HS-5 (cell line): ENCODE data around the gene CAB39.

ENCODE experiments used
- DNase-seq: peaks from one replicate; pipeline ENCODE4 v3.0.0-alpha.2; 2012; ENCODE audit warnings: low read depth

The CAB39 gene

DNA sequence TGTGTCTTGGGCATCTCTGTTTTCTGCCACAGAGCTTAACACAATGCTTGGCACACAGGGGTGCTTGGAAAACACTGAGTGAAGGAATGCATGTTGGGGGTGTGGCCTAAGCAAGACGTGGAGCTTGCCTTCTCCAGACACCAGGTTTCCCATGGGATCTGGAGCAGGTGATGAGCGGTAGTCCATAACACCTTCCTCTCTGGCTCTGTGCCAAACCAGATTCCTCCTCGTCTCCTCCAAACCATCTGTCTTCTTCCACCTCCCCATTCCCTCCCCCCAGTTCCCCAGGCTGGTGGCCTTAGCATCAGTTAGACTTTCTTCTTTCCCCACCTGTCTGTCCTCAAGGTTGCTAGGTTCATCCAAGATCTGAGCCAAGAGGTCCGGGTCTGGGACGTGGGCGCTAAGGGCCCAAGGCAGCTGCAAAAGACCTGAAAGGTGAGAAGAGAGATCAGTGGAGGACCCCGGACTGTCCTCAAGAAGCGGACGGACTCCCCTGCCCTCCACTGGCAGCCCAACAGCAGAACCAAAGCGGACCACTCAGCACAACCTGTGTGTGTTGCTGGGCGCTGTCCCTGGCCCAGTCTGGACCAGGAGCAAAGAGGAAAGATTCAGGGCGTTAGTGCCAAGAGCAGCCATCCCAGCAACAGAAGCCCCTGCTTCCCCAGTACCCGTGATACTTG is 150.9 kb downstream of the CAB39 start:
- DNase-seq, result no peak

DNA sequence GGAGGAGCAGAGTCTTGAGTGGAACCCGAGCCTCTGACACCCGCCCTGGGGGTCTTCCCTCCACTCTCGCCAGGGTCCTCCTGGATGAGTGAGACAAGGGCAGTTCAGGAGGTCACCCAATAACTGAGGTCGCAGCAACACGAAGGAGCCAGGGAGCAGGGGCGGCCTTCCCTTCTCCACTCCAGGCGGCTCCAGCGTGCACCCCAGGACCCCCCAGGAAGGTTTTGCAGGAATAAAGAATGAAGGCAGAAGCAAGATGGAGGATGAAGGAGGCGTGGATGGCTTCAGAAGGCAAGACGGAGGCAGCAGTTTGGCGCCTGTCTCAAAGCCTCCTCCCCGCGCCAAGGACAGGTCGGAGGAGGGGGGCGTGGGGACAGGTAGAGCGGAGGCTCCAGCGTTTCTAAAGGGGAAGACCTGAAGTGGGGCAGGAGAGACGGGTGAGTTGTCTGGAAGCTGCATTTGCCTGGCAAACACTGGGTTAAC is 151.5 kb downstream of the CAB39 start:
- no peak for DNase-seq

DNA sequence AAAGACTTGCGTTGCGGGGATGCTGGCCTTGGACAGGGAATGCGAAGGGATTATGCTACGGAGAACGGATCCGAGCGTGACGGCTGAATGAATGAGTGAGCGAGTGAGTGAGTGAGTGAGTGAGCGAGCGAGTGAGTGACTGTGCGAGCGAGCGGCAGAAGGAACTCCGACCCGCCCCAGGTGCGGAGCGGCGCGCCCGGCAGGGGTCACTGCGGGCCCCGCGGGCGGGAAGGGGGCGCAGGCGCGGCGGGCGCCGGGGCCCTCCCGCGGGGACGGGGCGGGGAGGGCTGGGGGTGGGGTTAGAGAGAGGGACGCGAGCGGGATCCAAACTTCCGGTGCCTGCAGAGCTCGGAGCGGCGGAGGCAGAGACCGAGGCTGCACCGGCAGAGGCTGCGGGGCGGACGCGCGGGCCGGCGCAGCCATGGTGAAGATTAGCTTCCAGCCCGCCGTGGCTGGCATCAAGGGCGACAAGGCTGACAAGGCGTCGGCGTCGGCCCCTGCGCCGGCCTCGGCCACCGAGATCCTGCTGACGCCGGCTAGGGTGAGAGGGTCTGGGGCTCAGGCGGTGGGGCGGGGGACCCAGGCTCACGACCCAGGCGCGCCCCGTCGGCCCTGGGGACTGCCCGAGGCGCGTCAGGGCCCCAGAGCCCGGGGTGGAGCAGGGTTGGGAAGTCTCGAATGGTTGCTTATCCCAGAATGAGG is 152.1 kb downstream of the CAB39 start, which contains the start of gene ITM2C:
Gene ITM2C (plus strand): TSS at position 338 of the 702 bp plus-strand sequence. CDS start 84 bp downstream, at position 422.
- peak; percentile 14 for DNase-seq

DNA sequence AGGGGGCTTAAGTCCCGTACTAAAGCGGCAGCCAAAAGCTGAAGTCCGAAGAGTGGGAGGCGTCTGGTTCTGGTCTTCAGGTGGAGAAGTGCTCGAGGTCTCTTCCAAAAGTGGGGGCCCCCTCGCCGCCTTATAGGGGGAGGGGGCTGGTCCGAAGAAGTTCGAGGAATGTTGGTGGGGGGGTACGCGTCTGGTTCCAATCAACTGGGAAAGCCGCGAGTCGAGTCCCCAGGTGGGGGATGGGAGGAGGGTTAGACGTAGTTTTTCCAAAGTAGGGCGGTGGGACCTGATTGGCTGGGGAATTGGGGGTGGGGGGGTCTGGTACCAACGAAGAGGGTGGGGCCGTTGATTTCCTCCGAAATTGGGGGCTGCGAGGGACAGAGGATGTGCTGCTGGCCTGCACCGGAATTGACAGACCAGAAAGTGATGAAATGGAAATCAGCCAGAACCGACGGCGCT is 152.7 kb downstream of the CAB39 start:
- no peak for DNase-seq

DNA sequence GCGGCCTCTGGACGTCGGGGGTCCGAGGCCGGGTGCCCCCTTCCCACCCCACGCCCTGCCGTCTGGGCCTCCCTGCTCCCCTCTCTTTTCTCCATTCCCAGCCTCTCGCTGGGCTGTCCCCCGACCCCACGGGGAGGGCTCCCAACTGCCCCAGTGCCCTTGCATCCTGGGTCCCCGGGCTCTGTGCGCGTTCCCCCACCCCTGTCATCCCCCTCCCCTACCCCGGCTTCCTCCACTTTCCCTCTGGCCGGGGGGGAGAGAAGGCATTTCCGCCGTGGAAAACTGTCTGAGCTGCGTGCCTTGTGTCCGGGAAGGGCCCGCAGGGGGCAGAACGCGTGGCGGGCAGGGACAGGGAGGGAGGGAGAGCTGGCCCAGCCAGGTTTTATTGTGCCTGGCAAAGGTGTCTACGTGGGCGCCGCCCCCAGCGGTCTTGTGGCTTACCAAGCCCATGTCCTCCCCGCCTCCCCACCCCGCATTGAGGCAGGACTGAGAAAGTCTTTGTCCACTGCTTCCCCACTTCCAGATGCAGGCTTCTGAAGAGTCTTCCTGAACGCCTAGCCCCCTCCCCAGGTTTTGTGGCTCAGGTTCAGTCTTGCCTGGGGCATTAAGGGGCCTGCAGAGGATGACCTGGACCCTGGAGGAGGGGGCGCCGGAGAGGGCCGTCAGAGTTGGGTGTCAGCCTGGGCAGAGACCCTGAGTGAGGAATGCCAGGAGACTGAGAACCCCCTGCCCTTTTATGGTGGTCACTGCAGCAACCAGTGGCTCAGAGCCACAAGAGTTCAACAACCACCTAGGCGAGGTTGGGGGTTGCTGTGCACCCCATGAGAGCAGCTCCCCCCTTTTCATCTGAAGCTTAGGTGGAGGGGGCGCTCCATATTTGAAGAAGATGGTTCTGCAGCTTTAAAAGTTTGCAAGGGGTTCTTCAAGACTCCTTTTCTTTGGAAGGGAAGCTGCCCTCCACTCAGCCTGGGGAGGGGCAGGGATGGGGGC is 153.4 kb downstream of the CAB39 start:
- no peak for DNase-seq

DNA sequence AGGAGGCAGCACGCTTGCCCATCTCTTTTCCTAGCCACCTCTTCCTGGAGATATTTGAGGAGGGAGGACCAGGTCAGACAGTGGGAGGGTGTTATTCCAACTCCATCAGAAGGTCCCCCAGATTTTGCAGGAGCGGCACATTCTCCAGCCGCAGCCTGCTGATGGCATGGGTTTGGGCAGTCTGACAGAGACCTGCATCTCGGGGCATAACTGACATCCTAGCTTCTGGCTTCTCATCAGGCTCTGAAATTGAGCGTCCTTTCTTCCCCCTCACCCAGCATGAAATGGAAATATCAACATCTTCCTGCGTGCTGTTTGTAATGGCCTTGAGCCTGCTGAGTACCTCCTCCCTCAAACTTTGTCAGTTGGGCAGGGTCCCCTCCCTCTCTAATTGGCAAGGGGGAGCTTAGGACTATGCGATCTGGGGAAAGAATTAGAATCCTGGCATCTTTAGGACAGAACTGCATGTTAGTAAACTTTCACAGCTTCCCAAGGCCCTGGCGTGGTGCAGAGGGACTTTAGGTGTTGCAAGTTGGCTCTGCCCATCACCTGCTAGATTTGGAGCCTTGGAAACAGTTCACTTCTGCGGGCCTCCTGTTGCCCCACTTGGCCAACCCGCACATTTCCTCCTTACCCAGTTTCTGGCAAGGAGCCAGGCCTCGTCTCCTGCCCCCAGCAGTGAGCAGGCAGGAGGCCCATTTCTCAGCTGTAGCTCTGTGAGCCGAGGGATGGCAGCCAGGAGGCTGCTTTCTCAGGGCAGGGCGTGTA is 154.3 kb downstream of the CAB39 start:
- DNase-seq, result no peak

DNA sequence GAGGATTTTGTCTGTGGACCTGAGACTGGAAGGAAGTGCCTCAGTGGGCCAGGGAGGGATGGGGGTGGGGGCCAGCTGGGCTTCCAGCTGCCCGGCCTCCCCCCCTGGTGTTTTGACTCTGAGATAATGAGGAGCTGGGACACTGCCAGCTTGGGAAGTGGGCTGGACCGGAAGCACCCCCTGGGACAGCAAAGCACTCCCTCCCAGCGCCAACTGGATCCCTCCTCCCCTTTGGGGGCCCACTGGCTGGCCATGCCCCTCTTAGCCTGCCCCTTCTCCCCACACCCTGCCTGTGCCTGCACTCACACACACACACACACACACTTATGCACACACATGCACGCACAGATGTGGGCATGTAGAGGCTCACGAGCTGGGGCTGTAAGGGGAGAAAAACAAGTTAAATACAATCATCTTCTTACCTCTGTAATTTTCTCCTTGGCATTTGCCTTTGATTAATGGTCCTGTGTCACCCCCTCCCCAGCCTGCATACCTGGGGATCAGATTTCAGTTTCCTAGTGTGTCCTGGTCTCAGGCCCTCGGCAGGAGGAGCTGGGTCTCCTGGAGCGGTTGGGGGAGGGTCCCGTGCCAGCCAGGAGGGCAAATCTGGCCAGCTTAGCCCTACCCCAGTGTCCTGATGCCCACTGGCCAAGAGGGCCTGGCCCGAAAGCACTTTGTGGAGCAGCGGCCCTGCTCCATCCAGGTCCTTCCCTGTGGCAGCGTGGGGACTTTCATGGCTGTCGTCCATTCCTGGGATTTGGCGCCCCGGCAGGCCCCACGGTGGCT is 155.7 kb downstream of the CAB39 start:
- no peak for DNase-seq

DNA sequence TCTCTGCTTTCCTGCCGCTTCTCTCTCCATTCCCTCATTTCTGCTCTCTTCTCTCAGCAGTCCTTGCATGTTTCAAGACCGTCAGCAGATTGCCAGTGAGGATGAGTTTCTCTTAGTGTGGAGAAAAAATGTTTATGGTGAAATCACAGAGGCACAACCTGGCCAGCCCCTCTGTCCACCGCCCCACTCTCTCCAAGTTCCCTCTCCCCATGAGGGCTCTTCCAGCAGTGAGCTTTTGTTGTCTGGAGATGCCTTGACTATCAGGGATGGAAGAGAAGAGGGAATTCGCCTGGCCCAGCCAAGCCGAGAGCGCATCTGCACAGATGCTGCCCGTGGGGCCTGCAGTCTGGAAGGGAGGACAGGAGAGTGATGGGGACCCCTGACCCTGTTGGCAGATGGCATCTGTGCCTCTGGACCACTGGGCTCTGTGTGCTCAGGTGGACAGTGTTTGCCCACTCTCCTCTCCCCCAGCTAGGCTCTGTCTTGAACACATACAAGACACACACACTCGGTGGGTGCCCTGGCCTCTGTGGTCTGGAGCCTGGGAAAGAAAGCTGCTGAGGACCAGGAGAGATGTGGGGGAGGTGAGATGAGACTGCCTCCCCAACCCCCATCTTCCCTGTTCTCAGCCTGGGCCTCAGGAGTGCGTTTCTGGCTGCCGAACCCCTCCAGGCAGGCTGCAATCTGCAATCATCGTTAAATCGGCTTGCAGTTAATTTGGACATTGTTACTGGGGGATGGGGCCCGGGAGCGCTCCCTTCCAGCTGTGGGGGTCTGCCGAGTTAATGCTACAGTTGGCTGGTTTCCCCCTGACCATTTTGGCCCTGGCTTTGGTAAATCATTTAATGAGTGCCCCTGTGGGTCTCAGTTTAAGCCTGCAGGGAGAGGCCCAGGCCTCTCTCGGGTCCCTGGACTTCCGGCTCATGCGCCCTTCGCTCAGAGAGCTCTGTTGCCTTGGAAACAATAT is 156.6 kb downstream of the CAB39 start:
- no peak for DNase-seq

DNA sequence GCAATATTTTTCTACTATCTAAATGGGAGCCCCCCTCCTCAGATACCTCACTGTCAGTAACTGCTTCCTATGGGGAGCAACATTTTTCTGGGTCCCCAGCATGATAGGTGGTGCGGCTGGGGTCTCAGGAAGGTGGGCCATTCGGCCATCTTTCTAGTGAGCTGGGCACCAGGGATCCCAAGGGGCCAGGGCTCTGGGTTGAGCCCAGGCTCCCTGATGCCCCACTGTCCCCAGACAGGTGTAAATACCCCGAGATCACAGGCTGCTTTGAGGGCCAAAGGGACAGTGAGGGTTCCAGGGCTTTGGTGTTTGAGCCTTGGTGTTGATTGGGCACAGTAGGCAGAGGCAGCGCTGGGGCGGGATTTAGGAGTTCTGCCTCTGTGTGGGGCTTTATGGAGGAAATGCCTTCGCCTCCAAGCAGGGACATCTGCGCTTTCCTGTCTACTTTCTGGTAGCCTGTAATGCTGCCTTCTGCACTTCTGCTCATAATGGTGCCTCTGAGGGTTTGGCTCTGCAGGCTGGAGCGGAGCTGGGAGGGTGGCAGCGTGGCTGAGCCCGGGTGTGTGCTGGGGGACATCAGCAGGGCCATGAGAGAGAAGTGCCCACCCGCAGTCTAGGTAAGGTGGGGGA is 157.4 kb downstream of the CAB39 start:
- no peak for DNase-seq
